NCI-H2029 treated with DMSO at 0.1 percent for 48 hours (cell line): ENCODE data around the gene HSD17B11.
"Not testable (repeated sequence)": the region's sequence is repeated elsewhere in the genome, so short reads cannot be mapped to it uniquely, and the experiment has no call there.

Experiments used
- DNase-seq: peaks from one replicate; lab custom pipeline; 2025; lab: John Stamatoyannopoulos, UW

The HSD17B11 gene, protein sequence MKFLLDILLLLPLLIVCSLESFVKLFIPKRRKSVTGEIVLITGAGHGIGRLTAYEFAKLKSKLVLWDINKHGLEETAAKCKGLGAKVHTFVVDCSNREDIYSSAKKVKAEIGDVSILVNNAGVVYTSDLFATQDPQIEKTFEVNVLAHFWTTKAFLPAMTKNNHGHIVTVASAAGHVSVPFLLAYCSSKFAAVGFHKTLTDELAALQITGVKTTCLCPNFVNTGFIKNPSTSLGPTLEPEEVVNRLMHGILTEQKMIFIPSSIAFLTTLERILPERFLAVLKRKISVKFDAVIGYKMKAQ

DNA sequence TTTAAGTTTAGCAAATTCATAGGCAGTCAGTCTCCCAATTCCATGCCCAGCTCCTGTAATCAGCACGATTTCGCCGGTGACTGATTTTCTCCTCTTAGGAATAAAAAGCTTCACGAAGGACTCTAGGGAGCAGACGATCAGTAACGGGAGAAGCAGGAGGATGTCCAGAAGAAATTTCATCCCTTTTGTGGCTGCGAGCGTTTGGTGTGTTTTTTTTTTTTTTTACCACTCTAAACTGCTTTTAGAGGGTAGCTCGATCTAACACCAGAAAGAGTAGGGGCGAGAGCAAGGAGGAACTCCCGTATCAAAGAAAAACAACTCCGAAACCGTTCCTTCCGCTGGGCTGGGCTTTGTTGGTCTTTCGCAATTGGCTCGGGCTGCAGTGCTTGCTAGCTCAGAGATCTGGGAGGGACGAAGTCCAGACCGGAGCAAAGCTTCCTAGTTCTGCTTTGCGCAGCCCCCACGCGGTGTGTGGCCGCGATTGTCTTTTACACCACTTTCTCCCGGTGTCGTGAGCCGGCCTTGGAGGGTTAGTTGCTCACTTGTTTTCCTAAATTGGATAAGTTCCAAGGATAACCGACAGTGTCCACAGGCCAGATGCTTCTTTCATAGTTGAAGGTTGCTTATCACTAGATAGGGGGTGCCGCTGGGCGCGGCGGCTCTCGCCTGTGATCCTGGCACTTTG lies at the start of gene HSD17B11:
Gene HSD17B11, minus strand, starts transcription at position 298 of the 685 bp plus-strand sequence. Its CDS starts 118 bp downstream, at position 180.
- peak; percentile 75 for DNase-seq

DNA sequence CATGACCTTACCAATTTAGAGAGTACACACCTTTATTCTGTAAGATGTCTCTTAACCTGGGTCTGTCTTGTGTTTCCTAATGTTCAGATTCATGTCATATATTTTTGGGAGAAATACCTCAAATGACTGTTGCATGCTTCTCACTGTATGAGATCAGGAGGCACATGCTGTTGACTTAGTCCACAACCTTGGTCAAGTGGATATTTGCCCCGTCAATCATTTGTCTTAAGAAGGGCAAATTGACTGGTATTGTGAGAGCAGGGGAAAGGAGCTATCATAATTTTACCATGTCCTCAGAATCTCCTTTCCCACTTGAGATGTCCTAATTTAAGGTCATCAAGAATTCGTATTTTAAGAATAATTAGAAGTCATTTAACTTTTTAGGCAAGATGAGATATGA lies 42.4 kb upstream of the HSD17B11 start:
- no peak for DNase-seq

DNA sequence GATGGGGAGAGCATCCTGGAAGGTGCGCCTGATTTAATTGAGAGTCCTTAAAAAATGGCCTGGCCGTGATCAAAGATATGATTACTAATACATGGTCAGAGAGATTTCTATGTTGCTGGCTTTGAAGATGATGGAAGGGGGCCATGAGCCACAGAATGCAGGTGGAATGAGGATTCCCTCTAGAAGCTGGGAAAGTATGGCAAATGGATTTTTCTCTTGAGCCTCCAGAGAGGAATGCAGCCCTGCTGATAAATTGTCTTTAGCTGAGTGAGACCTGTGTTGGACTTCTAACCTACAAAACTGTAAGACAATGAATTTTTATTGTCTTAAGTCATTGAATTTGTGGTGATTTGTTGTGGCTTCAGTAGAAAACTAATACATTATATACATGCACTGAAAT lies 39.0 kb upstream of the HSD17B11 start:
- DNase-seq: no peak

DNA sequence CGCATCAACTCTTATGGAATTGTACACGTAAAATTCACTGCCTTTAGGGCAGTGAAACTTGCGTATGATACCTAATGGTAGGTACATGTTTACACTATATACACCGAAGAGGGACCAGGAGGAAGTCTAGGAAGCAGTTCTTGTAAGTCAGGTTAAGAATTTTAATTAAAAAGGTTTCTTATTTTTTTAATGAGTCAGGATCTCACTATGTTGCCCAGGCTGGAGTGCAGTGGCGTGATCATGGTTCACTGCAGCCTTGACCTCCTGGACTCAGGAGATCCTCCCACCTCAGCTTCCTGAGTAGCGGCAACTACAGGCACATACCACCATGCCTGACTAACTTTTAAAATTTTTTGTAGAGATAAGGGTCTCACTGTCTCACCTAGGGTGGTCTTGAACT lies 38.0 kb upstream of the HSD17B11 start:
- no peak for DNase-seq

DNA sequence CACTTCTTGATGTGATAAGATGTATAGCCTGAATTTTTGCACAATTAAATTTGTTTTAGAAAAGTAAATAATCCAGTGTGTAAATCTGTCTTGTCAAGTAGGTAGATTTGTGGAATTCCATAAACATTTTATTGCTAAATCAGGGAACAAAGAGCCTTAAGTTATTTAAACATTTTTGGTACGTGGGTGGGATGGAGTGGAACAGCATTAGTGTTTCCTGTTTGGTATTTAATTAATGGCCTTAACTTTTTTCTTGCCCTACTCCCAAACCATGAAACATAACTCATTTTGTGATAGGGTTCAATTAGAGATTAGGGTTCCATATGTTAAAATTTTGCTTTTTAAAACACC lies 36.5 kb upstream of the HSD17B11 start:
- no peak for DNase-seq

DNA sequence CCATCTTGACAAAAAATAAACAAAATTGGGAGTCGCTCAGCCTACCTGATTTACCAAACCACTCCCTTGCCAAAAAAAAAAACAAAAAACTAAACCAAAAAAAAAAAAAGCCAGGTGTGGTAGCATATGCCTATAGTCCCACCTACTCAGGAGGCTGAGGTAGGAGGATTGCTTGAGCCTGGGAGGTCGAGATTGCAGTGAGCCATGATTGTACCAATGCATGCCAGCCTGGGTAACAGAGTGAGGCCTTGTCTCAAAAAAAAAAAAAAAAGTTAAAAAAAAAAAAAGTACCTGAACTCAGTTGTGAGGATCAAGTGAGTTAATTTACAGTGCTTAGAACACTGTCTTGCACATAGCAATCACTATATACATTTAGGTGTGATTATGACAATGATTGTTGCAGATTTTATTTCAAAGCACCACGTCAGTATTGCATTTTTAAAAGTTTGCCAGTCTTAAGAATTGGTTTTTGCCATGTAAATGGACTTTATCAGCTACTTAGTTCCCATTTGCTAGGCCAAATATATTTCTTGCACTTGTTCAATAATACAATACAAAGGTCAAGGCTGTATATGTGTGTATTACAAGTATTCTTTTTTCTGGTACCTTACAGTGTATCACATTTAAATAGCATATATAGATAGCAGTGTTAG lies 36.0 kb upstream of the HSD17B11 start:
- DNase-seq: no peak

DNA sequence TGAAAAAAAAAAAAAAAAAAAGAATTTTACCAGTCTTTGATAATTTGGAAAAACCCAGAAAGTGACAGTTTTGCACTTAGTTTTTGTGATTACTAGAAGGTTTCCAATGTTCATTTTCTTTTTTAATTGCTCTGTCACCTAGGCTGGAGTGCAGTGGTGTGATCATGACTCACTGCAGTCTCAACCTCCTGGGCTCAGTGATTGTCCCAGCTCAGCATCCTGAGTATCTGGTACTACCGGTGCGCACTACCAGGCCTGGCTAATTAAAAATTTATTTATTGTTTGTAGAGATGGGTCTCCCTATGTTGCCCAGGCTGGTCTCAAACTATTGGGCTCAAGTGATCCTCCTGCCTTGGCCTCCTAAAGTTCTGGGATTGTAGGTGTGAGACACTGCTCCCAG lies 34.7 kb upstream of the HSD17B11 start:
- DNase-seq: no peak

DNA sequence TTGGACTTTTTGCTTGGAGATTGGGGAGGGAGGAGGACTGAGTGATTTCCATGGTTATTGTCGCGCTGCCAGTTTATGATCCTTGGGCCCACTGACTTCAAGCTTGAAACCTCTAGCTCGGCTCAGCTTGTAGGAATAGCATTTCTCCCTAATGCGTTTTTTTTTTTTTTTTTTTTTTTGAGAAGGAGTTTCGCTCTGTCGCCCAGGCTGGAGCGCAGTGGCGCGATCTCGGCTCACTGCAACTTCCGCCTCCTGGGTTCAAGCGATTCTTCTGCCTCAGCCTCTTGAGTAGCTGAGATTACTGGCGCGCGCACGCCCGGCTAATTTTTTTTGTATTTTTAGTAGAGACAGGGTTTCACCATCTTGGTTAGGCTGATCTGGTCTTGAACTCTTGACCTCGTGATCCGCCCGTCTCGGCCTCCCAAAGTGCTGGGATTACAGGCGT lies 33.1 kb upstream of the HSD17B11 start:
- not testable (repeated sequence) for DNase-seq

DNA sequence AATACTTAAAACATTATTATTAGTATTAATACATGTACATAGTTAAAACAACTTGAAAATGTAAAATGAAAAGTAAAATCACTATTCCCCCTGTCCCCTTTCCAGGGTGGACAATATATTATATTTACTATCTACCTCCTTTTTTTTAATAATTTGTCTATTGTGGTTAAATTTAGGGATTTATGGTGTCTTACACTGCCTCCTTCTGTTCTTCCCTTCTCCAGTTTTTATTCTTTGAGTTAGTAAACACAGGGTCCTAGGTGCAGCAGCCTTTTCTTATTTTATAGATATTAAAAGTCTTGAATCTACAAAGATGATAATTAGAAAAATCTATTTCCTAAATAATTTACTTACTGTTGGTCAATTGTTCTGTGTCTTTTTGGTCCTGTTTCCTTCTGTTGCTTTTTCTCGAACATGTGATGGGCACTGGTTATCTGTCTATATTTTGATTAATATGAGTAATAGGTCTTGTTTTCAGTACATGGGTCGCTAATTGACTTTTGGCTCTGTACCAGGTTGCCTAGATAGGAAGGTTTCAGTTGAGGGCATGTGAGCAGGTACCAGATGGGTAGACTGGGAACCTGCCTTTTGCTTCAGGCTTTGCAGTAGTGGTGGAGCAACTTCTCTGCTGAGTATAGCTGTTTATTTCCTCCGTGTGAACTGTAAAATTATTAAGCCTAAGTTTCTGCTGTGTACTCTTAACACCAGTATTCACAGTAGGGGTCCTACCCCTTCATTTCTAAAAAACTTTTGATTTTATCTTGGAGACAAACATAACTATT lies 32.5 kb upstream of the HSD17B11 start:
- DNase-seq: peak; percentile 12

DNA sequence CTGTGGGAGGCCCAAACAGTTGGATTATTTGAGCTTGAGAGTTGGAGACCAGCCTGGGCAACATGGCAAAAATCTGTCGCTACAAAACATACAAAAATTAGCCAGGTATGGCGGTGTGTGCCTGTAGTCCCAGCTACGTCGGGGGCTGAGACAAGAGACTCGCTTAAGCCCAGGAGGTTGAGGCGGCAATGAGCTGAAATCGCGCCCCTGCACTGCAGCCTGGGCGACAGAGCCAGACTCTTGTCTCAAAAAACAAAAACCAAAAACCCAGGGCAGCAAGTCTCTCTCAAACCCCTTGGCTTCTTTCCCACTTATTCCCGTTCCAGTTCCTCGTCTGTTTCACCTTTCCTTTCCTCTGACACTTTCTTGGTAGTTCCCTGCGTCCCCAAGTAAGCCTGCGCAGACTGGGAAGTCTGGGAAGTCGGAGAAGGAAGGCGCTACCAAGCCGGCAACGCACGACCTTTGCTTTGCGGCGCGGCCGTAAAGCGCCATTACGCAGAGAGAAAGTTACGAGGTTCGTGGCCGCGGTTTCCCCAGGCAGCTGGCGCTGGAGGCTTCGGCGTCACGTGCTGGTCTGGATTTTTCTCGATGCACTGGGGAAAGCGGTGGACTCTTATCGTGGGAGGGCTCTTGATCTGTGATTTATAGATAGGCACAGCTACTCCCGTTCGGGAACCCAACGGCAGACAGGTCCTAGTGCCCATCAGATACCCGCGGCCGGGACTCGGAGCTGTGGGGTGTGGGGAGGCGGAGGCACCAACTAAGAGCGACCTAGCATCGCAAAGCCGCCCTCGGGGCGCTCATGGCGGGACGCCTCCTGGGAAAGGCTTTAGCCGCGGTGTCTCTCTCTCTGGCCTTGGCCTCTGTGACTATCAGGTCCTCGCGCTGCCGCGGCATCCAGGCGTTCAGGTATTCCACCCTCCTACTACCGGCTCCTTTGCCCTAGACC lies 31.4 kb upstream of the HSD17B11 start, which contains the start of gene NUDT9:
Gene NUDT9, plus strand, starts transcription at position 470 of the 949 bp plus-strand sequence. Its CDS starts 333 bp downstream, at position 803.
- peak; percentile 72 for DNase-seq

DNA sequence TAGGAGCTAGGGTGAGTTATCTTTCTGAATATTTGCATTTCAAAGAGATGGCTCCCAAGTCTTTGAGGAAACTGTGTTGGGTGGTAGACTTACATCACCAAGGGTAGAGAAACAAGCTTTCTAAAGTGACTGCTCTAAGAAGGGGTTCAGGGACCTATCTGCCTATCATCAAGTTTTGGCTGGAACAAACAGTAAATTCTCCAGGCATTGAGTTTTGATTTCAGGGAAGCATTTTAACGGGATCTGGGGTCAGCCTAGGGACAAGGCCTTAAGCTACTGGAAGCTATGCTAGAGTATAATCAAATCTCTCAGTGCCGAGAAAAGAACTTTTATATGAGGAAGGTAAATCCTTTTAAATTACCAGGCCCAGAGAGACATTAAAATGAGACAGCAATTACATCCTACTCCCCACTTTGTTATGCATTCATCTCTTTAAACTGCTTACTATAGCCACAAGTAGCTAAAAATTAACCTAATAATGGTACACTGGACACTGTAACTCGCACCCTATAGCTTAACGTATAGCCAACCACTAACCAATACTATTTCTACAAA lies 29.4 kb upstream of the HSD17B11 start:
- no peak for DNase-seq

DNA sequence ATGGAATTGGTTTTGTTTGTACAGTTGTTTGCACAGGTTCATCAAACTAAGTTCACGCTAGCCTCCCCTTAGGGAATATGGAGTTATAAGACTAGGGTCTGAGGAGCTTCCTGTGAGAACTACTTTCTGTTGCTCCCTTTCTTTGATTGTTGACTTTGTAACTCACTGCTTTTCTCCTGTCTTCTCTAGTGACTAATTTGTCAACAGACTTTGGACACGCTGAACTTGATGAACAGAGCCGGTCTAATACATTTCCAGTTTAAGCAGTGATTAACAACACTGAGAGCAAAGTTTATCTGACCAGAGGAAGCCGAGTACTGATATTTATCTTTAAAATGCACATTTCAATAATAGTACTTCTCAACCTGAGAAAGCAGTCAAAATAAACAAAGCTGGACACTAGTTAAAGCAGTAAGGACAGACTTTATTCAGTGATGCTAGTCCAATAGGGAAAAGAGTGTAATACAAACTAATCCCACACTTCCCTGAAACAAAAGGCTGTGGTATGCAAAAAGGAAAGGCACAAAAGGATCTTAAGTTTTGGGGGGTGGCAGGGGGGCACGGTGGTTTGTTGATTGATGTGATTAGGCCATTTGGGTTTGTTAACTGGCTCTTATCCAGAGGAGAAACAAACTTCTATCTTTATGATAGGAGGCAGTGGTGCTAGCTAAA lies 28.7 kb upstream of the HSD17B11 start:
- no peak for DNase-seq

DNA sequence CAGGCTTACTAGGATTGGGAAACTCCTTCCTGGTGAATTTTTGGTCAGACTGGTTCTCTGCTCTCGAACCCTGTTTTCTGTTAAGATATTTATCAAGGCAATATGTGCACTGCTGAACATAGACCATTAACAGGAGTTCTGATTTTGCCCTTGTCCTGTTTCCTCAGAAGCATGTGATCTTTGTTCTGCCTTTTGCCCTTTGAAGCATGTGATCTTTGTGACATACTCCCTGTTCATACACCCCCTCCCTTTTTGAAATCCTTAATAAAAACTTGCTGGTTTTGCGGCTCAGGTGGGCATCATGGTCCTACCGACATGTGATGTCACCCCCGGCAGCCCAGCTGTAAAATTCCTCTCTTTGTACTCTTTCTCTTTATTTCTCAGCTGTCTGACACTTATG lies 27.4 kb upstream of the HSD17B11 start:
- not testable (repeated sequence) for DNase-seq

DNA sequence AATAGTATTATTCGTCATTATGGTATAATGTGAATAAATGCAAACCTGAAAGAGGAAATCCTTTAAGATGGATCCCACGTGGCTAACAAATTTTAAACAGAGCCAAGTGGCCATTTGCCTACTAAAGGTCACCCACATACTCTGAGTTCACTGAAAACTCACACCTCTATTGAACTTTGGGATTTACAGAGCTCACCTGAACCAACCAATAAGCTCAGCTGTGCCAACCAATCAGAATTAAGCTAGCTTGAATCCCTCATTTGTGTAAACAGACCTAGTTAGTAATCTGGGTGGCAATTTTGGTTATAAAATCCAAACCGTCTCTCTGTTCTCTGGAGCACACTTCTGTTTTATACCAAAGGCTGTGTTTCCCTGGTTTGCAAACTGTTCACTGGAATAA lies 26.0 kb upstream of the HSD17B11 start:
- DNase-seq: no peak

DNA sequence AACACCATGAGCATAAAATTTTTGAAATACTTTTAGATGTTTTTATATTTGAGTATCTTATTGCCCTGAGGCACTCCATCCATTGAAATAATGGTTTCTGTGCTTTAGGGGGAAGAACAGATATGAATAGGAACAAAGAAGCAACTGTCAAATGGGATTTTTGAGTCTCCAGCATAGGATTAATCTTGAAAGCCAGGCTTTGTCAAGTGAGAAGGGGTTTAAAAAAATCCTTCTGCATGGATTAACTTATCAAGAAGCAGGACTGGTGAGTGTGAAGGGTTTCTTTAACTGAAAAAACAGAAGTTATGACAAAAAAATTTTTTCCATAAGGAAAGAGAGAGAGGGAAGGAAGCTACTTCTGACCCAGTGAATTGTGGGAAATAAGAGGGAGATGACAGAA lies 23.8 kb upstream of the HSD17B11 start:
- no peak for DNase-seq

DNA sequence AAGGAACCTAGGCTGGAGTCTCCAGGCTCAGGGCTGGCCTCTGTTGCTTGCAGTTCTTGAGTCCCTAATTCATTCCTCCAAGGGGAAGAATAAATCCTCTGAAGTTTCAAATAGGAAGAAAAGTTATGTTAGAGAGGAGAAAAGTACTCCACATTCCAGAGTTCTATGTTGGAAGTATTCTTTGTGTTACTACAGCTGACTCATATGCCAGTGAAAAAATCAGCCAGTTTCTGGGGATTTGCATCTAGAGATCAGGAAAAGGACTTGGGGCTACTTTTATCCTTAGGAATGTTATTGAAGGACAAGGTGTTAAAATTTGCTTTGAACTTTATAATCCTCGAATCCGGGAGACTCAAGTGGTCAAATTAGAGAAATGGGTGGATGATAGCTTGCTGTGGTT lies 19.7 kb upstream of the HSD17B11 start:
- DNase-seq: no peak

DNA sequence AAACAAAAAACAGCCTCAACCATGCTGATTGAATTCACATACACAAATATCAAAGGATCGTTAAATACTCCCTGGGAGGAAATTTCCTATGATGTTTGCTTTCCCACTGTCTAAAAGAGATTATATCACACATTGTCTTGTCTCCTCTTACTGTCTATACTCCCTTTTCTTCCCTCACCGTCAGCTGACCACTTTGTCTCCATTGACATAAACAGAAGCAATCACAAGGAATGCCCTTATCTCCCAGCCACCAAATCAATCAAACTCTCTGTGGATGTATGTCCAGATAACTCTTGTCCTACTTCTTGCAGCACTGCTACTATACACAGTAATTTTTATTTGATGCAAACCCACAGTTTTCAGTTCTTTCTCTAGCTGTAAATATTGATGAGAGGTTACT lies 19.2 kb upstream of the HSD17B11 start:
- no peak for DNase-seq

DNA sequence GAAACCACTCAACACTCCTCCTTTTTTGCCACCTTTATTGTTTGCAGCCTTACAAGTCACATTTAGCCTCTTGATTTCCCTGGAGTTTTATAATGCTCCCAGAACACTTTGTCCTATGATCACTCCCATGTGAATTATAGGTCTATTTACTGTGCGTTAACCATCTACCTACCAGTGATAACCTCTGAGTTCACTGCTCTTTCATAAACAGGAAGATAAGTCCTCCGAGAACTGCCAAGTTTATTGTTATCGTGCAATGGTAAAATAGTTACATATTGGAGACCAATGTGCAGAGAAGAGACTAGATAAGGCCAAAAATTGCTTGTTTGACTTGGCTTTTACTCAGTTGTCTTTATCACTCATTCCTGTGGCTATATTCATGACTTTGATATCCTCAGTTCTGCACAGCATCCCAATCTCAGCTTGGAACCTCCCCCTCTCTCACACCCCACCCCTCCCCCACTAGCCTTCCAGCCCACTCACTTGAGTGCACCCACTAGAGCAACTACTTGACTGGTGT lies 18.5 kb upstream of the HSD17B11 start:
- DNase-seq: no peak

DNA sequence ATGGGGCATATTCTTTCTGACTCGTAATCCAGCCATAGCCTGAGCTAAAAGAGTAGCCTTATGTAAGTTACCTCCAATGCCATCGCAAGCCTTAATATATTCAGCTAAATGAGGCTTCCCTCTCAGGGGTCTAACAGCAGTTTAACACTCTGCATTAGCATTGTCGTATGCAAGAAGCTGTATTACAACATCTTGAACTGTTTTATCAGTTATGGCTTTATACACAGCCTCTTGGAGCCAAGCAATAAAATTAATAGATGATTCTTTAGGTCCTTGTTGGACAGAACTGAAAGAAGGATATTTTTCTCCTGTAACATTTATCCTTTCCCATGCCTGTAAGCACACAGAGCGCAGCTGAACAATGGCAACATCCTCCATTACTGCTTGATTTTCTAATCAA lies 15.9 kb upstream of the HSD17B11 start:
- not testable (repeated sequence) for DNase-seq

DNA sequence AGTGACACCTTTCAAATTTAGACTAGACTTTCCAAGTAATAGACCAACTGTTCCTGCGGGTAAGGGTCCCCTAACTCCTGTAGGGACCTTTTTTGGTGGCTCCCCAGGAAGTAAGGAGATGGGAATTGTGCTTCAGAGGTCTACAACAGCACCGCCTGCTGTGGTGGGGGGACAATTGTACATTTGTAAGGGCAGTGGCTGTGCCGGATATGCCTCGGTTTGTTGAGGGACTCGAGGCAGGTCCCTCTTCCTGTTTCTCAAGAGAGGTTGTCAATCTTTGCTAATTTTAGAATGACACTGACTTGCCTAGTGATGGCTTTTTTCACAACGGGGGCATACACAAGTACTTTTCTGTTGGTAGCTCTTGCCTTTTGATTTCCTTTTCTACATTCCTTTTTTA lies 15.5 kb upstream of the HSD17B11 start:
- DNase-seq: no peak
